Activated CD4-positive, alpha-beta T cell treated with anti-CD3 and anti-CD28 coated beads for 24 hours (primary cell): ENCODE results near the gene UBE2K.
"Not testable (repeated sequence)": the region's sequence is repeated elsewhere in the genome, so short reads cannot be mapped to it uniquely, and the experiment has no call there.

ENCODE experiments used
- DNase-seq, 2 donors: peaks; one replicate each; pipeline ENCODE4 v3.0.0-alpha.2; 2020; ENCODE audit warnings: low read depth in 2 of 2

UBE2K gene, protein sequence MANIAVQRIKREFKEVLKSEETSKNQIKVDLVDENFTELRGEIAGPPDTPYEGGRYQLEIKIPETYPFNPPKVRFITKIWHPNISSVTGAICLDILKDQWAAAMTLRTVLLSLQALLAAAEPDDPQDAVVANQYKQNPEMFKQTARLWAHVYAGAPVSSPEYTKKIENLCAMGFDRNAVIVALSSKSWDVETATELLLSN

DNA sequence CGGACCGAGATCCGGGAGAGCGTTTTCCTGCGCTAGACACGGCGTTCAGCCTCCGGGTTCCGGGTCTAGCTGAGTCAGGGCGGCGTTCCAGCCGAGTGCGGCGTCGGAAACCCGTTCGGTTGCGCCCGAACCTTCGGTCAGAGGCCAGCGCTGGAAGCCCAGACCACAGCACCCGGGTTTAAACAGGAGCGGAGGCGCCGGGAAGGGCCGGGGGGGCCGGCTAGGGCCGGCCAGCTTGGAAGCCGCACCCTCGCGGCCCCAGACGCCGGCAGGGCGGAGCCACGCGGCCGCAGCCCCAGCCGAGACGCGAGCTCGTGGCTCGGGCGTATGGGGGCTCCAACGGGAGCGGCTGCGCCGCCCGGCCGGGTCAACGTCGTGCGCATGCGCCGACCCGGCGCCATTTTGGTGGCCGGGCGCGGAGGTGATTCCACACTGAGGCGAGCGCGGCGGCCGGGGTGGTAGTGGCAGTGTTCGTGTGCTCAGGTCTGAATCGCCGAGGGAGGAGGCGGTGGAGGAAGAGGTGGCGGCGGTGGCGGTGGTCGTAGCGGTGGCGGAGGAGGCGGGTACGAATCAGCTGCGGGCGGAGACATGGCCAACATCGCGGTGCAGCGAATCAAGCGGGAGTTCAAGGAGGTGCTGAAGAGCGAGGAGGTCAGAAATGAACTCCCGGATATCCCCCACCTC is at the start of gene UBE2K:
Gene UBE2K (plus strand): TSS at position 397 of the 684 bp plus-strand sequence. CDS start 192 bp downstream, at position 589.
- peak; percentile 77 to 79 for DNase-seq

DNA sequence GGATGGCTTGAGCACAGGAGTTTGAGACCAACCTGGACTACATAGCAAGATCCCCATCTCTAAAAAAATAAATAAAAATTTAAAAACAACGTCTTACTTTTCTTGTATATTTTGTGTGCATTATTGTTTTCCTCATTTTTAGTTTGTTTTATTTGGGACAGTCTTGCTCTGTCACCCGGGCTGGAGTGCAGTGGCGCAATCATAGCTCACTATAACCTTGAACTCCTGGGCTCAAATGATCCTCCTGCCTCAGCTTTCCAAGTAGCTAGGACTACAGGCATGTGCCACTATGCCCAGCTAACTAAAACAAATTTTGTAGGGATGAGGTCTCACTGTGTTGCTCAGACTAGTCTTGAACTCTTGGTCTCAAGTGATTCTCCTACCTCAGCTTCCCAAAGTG is 49.7 kb upstream of the UBE2K start:
- no peak for DNase-seq

DNA sequence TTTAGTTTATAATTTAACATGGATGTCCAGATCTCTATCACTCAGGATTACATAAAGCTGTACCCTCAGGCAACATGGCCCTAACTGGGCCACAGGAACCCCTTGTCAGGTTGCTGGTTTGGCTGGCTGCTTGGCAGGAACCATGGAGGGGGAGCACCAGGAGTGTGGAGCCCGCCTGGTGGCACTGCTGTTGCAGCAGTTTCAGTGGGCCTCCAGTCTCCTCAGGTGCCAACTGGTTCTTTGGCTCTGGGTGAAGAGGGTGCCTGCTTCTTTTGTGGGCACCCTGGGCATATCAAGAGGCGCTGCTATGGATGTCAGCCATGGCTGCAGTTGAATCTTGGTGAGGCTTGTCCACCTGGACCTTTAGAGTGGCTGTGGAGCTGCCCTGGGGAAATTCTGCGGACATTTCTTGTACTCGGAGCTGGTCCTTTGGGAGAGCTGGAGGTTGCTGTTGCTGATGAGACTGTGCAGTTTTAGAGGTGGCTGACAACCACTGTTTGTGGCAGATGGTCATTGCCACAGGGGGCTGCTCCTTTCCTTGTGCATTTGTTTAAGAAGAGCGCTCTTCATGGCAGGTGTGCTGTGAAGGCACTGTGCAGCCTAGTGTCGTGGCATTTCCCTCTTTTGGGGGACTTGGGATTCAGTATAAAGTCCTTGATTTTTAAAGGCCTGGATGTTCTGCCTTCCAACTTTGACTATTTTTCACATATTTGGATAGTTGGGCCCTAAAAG is 48.9 kb upstream of the UBE2K start:
- DNase-seq: no peak

DNA sequence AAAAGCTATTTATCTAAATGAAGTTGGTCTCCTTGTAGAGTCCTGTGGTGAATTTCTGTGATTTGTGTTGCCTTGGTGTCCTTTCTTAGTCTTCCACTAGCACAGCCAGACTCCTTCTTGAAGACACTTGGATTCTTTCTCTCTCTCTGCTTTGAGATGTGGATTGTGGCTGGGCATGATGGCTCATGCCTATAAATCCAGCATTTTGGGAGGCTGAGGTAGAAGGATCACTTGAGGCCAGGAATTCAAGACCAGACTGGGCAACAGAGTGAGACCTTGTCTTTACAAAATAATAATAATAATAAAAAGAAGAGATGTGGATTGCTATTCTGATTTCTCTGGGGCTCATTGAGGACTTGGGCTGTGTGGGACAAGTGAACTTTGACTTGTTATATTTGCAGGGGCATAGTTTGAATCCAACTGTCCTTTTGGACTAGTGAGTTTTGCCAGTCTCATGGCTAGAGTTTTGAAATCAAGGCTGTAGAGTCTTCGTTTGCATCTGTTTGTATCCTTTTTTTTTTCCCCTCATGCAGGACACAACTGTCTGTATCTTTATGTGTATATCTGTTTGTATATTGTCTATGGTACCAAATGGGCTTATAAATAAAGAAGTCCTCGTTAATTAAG is 48.2 kb upstream of the UBE2K start:
- no peak for DNase-seq

DNA sequence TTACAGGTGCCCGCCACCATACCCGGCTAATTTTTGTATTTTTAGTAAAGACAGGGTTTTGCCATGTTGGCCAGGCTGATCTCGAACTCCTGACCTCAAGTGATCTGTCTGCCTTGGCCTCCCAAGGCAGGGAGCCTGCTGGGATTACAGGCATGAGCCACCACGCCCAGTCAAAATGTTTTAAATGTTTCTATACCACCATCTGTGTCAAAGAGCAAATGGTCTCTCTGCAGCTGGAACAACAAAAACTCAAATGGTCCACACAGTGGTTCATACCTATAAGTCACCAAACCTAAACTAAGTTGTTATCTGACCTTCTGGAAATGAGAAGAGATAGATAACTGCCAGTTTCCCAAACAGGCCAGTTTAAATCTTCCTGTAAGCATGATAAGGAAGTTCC is 46.4 kb upstream of the UBE2K start:
- not testable (repeated sequence) for DNase-seq

DNA sequence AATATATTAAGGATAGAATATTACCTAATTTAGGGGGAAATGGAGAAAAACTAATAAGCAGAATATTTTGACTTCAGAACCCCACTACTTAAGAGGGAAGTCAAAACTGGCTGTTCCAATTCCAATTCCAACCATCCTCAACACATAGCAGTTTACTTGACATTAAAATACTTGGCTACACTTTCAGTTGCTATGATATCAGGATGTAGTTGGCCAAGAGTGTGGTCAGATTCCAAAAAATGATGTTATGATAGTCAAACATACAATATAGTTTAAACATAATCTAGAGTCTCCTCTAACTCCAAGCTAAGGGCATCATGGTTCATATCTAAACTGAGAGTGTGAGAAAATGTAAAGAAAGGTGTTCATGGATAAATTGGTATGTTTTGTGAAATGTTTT is 42.7 kb upstream of the UBE2K start:
- no peak for DNase-seq

DNA sequence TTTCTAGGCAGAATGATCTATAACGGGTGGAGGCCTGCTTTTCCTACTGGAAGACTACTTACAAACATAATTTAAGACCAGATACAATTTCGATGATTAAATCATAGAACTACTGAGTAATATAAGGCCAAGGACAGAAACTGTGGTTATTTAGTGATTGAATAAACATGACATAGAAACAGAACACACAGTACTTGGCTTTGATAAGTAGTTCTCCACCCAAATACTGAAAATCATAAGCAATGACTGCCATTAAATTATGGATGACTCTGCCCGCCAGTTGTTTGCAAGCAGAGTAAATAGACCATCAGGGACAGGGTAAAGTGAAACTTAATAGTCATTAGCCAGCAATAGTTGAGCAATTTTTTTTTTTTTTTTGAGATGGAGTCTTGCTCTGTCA is 42.1 kb upstream of the UBE2K start:
- DNase-seq: no peak

DNA sequence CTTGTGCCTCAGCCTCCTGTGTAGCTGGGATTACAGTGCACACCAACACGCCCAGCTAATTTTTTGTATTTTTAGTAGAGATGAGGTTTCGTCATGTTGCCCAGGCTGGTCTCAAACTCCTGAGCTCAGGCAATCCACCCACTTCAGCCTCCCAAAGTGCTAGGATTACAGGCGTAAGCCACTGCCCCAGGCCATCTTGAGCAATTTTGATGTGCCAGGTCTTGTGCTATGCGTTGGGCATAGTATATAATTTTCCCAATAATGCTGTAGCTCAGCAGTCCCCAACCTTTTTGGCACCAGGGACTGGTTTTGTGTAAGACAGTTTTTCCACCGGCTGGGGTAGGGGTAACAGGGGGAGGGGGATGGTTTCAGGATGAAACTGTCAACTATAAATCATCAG is 41.3 kb upstream of the UBE2K start:
- DNase-seq: not testable (repeated sequence)

DNA sequence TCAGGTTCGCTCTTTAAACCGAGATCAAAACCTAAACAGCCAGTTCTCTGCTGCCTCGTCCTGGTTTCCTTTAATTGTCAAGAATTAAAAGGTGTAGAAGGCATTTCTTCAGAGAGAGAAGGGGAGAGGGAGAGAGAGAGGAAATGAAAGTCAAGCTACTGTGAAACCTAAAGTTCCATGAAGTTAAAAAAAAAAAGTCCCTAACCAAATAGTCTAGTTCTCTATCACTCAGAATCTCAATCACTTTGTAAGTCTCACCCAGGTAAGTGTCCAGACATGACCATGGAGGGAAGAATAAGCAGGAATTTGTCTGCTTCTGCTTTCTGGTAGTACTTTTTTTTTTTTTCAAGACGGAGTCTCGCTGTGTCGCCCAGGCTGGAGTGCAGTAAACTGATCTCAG is 40.5 kb upstream of the UBE2K start:
- no peak for DNase-seq

DNA sequence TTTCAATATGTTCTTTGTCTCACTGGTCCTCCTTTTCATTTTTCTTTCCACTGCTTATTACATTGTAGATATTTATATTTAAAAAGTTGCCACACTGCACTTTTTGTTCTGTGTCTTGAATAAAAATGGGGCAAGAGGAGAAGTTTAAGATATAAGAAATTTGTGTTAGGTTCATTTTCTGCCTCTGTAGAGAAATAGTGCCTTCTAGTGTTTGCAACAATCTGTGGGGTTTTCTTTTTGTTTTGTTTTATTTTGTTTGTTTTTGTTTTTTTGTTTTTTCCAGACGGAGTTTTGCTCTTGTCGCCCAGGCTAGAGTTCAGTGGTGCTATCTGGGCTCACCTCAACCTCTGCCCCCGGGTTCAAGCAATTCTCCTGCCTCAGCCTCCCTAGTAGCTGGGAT is 39.2 kb upstream of the UBE2K start:
- no peak for DNase-seq

DNA sequence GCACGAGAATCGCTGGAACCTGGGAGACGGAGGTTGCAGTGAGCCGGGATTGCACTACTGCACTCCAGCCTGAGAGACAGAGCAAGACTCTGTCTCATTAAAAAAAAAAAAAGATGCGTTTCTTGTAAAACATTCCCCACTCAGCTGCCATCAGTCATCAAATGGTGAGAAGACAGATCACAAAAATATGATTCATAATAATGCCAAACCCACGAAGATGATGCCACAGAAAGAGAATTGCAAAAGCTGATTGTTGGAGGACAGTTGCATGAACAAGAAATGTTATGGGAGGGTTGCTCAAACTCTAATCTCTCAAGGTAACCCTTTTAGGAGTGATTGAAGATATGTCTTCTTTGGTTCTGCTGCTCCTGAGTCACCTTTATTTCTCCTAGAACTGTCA is 37.9 kb upstream of the UBE2K start:
- no peak for DNase-seq

DNA sequence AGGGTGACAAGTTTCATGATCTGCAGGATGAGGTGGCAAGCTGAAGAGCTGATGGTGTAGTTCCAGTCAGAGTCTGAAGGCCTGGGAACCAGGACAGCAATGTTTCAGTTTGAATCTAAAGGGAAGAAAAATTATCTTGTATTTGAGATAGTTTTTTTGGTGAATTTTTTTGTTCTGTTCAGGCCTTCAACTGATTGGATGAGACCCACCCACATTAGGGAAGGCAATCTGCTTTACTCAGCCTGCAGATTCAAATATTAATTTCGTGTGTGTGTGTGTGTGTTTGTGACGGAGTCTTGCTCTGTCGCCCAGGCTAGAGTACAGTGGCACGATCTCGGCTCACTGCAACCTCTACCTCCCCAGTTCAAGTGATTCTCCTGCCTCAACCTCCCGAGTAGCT is 37.2 kb upstream of the UBE2K start:
- DNase-seq: no peak

DNA sequence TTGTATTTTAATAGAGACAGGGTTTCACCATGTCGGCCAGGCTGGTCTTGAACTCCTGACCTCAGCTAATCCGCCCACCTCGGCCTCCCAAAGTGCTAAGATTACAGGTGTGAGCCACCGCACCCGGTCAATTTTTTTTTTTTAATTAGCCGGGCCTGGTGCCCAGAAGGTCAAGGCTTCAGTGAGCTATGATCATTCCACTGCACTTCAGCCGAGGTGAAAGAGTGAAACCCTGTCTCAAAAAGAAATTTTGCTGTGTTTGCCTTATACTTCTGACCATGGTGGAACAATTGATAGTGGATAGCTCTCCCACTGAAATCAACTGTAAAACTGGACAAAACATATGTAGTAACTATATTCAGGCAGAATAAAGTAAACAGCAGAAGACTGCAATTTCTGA is 35.3 kb upstream of the UBE2K start:
- DNase-seq: no peak

DNA sequence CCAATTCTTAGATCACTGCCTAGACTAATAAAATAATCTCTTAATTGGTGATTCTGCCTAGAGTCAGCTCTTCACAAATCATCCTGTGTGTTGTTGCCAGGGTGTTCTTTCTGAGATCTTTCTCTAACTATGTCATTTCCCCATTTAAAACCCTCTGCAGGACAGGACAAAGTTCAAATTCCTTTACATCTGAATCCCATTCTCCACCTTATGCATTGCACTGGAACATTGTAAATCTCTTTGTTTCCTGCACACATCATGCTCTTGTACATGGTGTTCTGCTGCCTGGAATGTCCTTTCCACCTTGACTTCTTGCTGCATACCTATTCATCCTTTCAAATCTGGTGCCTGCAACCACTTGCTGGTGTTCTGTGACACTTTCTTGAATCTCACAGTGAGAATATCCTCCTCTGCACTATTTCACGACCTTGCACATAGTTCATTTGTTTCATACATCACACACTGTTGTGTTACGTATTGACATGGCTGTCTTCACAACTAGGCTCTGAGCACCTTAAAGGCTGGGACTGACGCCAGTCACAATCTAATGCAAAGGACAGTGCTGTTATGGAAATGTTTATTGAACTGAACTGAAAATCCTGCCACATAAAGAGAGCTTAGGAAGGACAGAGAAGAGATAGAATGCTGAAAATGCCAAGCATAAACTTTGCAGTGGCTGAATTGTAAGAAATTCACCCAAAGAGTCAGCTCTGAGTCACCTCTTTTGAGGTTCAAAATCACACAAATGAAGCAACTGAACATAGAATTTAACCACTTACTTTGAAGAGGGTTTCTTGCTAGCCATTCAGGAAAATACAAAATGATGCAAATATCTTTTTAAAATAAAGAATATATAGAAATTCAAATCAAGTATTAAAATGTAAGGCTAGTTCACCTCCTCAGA is 32.9 kb upstream of the UBE2K start:
- no peak for DNase-seq

DNA sequence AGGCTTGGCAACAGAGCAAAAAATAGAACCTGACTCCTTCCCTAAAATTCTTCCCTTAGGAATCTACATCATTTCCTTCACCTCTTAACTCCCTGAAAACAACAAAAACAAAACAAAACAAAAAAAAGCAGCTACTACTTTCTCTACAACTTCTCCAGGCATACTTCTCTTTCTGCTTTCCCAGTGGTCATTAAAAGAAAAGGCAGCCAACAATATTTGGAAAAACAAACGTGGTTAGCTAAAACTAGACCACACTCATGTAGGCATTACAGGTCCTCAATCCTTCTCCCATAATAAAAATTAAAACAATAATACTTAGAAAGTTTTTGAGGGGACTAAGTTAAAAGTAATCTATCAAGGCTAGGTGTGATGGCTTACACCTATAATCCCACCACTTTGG is 30.2 kb upstream of the UBE2K start:
- no peak for DNase-seq

DNA sequence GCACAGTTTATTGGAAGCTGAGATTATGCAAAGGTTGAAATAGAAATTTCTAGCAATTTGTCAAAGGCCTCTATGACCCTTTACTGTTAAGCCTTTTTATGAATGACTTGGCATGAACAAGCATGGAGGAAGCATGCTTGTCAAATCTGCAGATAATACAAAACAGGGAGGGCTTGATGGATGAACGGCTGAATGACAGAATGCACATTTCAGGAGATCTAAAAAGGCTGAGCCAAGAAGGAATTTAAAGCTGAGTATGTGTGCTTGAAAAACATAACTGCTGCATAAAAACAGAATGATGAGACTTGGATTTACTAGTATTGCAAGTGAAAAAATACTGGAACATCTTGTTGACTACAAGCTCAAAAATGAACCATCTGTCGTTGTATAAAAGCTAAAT is 29.0 kb upstream of the UBE2K start:
- DNase-seq: no peak

DNA sequence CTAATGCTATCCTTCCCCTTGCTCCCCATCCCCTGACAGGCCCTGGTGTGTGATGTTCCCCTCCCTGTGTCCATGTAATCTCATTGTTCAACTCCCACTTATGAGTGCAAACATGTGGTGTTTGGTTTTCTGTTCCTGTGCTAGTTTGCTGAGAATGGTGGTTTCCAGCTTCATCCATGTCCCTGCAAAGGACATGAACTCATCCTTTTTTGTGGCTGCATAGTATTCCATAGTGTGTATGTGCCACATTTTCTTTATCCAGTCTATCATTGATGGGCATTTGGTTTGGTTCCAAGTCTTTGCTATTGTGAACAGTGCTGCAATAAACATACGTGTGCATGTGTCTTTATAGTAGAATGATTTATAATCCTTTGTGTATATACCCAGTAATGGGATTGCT is 27.6 kb upstream of the UBE2K start:
- not testable (repeated sequence) for DNase-seq

DNA sequence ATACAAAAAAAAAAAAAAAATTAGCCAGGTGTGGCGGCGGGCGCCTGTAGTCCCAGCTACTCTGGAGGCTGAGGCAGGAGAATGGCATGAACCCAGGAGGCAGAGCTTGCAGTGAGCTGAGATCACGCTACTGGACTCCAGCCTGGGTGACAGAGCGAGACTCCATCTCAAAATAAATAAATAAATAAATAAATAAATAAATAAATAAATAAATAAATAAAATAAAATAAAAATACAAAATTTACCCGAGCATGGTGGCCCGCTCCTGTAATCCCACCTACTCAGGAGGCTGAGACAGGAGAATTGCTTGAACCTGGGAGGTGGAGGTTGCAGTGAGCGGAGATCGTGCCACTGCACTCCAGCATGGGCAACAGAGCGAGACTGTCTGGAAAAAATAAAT is 22.3 kb upstream of the UBE2K start:
- DNase-seq: not testable (repeated sequence)

DNA sequence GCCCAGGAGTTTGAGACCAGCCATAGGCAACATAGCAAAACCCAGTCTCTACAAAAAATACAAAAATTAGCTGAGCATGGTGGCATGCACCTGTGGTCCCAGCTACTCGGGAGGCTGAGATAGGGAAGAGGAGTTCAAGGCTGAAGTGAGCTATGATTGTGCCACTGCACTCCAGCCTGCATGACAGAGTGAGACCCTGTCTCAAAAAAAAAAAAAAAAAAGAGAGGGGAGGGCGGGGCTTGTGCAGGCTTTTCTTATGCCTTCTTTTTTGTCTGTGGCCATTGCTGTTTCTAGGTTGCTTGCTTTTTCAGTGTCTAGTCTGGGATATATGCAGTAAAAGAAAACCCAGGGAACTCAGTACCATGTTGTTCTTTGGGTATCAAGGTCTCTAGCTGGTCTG is 16.9 kb upstream of the UBE2K start:
- not testable (repeated sequence) for DNase-seq

DNA sequence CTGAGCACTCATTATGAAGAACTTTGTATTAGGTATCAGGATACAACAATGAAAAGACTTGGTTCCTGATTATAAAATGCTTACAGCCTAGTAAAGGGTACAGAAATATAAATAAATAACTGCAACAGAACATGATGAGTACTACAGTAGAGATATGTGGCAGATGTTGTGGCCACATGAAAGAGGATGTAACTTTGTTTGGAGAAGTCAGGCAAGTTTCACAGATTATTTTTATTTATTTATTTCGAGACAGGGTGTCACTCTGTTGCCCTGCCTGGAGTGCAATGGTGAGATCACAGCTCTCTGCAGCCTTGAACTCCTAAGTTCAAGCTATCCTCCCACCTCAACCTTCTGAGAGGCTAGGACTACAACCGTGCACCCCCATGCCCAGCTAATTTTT is 15.8 kb upstream of the UBE2K start:
- DNase-seq: no peak

DNA sequence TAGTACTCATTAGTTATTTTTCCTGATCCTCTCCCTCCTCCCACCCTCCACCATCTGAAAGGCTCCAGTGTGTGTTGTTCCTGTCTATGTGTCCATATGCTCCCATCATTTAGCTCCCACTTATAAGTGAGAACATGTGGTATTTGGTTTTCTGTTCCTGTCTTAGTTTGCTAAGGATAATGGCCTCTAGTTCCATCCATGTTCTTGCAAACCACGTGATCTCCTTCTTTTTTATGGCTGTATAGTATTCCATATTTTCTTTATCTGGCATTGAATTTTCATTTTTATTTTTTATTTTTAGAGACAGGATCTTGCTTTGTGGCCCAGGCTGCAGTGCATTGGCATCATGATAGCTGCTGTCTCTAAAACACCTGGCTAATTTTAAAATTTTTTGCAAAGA is 11.9 kb upstream of the UBE2K start:
- no peak for DNase-seq

DNA sequence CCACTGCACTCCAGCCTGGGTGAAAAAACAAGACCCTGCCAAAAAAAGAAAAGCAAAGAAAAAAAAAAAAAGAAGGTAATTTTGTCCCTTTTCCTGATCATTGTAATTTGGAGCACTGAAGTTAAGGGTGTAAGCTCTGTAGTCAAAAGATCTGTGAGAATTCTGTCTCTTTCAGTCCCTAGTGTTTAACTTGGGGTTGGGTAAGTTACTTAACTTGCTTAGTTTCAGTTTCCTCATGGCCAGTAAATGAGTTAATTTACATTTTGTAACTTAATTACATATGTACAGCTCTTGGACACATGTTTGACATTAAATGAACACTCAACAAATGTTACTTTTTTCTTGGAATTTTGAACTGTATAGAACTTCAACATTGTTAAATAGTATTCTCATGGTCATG is 10.9 kb upstream of the UBE2K start:
- no peak for DNase-seq
